ELR (cell line): ENCODE data around the gene ORC3.

Experiments used
- DNase-seq: peaks from one replicate; pipeline ENCODE4 v3.0.0-alpha.2; 2015; ENCODE audit warnings: low read depth

Gene ORC3

DNA sequence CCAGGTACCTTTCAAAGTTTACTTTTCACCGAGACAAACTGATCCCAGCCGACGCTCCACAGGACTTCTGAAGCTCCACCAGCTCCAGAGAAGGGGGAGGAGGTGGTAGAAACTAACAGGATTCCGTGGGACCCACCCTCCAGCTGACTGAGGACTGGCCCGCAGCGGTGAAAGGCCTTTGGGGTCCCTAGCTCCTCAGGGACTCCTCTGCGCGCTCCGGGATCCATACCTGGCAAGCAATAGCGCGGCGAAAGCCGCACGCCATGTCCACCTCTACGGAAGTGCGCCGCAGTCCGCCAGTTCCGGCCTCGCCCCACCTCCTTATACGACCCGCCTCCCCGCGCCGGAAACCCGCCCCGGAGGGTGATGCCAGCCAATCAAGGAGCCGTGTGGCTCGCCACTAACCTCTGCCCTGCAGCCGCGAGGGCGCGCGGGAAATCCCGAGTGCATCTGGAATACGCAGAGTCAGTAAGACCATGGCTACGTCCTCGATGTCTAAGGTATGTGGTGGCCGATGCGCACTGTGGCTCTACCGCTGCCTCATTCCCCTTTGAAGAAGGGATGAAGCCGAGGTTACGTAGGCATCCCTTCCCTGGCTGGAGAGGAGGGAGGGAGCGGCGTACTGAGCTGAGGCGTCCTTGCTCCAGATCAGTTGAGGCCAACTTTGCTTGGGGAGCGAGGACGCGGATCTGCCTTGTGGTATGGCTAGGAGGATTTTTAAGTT is at the start of gene ORC3, which contains the start of gene RARS2:
Gene ORC3 (plus strand): TSS at position 443 of the 724 bp plus-strand sequence. CDS start 34 bp downstream, at position 477.
Gene RARS2 (minus strand): TSS at position 295 of the 724 bp plus-strand sequence. CDS start 30 bp downstream, at position 265.
- DNase-seq: peak; percentile 97

DNA sequence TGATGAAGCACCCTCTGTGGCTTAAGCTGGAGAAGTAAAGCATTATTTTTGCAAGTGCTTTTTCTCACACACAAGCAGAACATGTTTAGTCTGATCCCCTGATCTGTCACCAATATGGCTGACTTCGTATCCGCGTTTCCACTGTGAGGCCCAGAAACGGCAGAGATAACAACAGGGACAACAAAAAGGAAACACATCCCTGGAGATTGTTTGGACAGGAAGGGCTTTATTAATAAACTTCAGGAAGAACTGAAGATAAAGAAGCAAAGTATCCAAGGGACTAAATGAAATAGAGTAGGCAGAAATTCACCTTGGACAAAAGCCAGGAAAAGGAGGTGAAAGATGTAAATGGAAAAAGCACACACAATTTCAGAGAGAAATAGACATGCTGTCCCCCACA is 49.4 kb upstream of the ORC3 start:
- DNase-seq: no peak

DNA sequence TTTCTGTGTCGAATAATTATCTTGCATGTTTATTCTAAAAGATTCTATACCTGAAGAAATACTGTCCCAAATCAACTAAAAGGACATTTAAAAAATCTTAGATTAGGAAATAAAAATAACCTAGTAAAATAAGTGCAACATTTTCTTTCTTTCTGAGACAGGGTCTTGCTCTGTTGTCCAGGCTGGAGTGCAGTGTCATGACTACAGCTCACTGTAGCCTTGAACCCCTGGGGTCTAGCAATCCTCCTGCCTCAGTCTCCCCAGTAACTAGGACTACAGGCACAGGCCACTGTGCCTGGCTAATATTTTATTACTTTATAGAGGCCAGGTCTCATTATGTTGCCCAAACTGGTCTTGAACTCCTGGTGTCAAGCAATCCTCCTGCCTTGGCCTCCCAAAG is 48.9 kb upstream of the ORC3 start:
- DNase-seq: no peak

DNA sequence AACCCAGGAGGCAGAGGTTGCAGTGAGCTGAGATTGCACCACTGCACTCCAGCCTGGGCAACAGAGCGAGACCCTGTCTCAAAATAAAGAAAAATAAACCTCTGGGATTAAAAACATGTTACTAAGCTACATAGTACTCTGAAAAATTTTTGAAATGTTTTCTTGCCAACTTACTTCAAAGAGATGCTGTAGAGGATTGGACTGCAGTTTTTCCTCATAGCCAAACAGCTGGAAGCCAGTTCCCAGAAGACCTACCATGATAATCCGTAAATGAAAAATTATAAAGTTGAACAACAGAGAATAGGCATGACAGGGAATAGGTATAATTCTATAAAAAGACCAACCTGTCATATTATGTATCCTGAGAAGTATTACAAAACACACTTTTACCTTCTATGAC is 48.2 kb upstream of the ORC3 start:
- no peak for DNase-seq

DNA sequence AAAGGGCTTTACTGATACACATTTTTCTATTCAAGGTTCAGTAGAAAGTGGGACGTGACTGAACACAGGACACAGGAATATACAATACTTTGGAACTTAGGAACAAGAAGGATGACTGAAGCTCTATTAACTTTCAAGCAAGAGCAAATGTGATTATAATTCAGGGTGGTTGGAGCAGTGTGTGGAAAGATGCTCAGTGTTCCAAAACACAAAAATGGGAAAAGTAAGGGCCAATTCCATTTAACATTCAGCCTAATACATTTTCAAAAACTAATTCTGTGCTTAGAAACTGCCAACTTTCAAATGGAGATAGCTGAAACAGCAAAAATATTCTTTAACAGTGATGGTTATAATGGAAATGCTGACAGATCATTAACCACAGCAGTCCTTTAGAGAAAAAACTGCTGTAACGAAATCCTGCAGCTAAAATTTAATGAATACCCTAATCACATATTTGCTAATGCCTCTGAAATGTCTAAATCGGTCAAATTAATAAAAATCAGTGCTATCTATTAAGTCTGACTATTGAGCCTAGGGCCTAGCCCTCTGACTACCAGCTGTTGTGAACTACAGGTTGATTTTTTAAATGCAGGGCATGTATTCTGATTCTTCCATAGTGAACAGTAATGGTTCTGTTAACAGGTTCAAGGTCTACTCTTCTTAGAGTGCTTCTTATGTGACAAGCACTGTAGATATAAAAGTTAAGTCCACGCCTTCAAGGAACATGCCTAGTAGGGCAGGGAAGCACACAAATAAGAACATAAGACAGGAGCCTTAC is 46.0 kb upstream of the ORC3 start:
- no peak for DNase-seq

DNA sequence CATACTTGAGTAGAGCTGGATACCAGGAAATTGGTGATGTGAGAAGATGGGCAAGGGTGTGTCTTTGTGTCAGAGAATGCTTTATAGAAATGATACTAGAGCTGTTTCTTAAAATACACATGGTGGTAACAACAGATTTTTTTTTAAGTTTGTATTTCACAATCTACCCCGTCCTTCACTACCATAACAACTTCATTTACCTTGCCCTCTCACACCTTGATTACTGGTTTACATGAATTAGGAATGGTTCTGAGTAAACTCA is 45.5 kb upstream of the ORC3 start:
- DNase-seq: no peak

DNA sequence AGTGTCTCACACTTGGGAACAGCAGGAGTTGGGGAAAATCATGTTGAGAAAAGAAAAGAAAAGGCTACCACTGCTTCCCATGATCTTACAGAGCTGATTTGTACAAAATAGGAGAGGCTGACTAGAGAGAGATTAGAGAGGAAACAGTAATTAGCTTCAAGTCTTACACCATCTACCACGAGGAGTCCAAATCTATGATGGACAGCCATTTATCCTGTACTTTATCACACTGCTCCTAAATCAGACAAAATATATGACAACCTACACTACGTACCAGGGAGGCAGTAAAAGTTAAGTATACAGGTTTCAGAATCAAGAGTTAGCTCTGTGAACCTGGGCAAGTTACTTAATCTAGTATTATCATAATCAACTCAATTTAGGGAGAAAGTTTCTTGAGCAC is 38.1 kb upstream of the ORC3 start:
- DNase-seq: no peak

DNA sequence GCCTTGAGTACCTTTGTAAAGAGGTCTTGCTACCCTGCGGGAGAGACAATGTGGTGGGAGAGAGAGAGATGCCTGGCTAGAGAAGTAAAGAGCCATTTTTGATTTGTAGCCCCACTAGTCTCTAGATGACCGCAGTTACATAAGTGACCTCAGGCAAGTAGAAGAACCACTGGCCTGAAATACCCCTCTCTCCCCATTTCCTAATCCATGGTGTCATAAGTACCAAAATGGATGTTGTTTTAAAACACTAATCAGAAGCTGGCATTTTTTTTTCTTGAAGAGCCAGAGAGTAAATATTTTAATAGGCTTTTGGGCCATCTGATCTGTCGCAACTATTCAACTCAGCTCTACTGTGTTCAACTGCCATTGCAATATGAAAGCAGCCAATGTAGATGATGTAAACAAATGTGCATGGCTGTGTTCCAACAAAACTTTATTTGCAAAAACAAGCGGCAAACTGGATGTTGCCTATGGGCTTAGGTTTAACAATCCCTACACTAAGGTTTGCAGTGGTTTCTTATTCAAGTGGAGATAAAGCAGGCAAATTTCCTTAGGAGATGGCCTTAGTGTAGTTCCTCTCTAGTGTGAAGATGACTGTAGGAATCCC is 36.7 kb upstream of the ORC3 start:
- DNase-seq: no peak

DNA sequence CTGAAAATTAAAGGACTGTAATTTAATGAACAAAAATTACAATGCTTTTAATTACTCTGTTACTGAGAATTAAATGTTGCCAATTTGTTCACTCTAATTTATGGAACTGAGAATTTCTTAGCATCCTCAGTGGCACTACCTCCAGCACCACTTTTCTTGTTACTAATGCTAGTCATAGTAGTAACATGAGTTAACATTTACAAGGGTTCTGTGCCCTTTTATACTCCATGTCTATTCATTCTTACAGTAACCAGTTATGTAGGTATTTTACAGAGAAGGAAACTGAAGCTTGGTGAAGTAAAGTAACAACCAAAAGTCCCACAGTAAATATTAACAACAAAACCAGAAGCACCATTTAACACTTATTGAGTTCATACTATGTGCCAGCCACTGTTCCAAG is 34.4 kb upstream of the ORC3 start:
- DNase-seq: no peak

DNA sequence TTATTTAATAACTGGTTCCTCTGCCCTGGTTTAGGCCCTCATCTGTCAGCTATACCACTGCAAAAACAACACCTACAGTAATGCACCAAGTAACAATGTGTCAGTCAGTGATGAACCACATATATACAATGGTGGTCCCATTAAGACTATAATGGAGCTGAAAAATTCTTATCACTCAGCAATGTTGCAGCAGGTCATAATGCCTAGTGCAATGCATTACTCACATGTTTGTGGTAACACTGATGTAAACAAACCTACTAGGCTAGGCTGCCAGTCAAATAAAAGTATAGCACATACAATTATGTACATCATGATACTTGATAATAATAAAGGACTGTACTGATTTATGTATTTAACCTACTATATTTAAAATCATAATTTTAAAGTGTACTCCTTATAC is 31.5 kb upstream of the ORC3 start:
- DNase-seq: peak; percentile 81

DNA sequence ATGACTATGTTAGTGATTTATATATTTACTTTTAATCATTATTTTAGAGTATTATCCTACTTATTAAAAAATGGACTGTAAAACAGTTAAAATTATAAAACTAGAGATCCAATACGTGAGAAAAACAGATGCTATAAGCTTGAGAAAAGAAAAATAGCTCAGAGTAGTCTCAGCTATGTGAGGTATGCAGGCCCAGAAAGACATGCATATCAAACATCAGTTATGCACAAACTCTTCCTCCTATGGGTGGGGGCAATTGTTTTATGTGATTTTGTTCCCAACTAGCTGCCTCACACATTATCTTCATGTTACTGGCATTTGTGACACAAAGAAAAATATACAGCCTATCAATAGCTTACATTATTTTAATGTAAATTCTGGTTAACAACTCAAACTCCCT is 28.9 kb upstream of the ORC3 start:
- DNase-seq: no peak

DNA sequence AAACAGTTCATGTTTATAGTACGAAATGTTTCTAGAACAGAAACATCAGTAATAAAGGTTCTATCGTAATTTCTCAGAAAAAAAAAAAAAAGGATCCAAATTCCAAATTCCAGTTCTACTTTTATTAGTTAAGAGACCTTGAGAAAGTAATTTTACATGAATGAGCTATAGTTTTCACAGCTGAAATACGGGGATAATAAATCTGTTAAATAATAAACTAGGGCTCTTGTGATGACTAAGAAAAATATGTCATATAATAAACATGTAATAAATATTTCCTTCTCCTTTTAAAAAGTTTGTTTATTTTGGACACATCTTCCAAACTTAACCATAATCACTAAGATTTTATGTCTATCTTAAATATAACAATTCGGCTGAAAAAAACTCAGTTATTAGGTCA is 17.9 kb upstream of the ORC3 start:
- DNase-seq: no peak

DNA sequence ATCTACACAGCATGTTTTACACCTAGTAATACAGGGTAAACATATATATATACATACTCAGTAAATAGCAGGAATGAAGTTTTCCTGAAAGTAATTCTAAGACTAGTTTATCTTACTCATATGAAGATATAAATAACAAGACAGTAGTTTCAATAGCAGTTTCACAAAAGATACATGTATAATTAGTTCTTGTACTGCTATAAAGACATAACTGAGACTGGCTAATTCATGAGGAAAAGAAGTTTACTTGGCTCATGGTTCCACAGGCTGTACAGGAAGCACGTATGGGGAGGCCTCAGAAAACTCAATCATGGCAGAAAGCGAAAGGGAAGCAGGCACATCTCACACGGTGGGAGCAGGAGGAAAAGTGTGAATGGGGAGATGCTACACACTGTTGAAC is 17.1 kb upstream of the ORC3 start:
- no peak for DNase-seq

DNA sequence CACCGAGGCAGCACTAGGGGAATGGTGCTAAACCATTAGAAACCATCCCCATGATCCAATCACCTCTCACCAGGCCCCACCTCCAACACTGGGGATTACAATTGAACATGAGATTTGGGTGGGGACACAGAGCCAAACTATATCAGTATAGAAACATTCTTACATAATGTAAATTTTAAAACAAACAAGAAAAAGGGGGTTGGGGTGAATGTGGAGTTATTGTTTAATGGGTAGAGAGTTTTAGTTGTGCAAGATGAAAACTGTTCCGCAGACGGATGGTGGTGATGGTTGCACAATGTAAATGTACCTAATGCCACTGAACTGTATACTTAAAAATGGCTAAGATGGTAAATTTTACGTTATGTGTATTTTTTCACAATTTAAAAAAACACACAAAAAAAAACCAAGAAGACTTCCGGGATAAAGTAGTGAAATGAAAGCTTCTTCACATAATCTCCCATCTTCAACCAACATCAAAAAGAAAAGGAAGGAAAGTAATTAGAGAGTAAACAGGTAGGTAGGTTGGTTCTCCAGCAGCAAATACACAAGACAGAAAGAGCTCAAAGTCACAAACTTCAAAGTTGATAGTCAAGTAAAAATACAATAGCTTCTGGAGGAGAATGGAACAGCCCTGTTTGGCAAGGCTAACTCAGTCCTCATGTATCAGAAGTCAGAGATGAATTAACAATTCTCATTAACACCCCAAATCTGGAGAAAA is 16.5 kb upstream of the ORC3 start:
- DNase-seq: no peak

DNA sequence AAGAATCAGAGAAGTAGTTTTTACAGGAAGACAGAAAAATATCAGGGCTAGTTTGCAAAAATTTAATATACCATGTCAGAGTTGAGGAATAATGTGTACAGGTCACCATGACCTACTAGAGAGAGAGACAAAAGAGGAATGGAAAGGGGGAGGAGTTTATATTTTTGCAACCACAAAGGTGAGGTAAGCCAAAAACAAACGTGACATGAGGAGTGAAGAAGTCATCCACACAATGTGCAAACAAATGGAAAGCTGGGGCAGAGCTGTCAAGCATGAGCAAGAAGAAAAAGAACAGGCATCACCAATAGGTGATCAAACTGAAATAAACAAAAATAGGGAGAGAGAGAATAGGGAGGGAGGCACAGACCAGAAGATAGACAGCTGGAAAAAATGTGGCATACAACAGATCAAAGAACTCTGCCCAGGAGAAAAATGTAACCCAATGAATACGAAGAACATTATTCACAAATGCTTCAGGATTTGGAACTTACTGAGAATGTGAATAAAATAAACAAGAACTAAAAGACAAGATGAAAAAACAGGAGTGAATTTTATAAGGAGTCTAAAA is 15.6 kb upstream of the ORC3 start:
- DNase-seq: no peak

DNA sequence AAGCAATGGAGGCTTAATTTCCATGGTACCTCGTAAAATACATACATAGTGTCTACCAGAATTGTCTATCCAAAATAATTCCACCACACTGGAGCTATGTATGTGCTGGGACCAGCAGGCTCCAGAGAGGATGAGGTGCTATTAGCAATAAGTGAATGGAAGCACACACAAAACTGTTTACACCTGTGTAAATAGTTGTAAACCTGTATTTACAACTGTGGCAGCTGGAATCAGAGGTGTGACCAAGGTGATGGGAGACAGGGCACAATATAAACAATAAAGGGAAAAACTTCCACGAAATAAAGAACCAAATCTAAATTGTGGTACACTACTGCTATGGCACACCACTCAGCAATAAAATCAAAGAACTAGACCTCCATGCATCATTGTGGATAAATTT is 14.5 kb upstream of the ORC3 start:
- no peak for DNase-seq

DNA sequence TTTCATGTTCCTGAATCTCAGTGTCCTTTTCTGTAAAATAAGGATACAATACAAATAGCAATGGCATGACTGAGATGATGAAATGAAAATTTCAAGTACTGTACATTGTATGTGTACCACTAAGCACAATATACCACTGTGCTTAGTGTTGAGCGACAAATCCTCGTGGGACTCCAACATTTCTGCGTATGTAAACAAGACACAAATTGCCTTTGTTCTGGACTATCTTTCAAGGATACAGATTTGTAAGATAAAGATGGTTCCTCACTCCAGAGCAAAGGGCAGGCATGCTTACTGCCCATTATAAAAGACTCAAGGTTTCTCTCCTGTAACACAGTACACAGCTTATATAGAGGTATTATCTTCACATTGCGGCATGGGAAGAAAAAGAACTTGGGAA is 6.1 kb upstream of the ORC3 start:
- DNase-seq: no peak

DNA sequence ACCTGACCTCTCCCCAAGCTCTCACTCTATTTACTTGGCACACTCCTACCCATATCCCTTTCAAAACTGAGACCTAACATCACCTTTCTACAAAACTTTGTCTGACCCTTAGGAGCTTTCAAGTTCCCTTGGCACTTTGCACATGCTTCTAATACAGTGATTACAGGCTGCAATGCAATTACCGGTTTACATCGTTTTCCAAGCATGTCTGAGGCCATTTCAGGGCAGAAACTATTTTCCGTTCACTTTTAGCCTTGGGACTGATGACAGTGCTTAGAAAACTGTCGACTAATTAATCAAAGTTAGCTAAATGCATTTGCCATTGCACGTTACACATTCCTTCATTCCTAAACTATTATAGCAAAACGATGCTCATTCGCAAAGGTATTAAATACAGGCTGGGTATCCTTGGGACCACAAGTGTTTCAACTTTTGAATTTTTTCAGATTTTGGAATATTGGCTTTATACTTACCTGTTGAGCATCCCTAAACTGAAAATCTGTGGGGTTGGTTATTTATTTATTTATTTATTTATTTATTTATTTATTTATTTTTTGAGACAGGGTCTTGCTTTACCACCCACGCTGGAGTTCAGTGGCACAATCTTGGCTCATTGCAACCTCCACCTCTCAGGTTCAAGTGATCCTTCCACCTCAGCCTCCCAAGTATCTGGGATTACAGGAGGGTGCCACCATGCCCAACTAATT is 3.4 kb upstream of the ORC3 start:
- DNase-seq: no peak

DNA sequence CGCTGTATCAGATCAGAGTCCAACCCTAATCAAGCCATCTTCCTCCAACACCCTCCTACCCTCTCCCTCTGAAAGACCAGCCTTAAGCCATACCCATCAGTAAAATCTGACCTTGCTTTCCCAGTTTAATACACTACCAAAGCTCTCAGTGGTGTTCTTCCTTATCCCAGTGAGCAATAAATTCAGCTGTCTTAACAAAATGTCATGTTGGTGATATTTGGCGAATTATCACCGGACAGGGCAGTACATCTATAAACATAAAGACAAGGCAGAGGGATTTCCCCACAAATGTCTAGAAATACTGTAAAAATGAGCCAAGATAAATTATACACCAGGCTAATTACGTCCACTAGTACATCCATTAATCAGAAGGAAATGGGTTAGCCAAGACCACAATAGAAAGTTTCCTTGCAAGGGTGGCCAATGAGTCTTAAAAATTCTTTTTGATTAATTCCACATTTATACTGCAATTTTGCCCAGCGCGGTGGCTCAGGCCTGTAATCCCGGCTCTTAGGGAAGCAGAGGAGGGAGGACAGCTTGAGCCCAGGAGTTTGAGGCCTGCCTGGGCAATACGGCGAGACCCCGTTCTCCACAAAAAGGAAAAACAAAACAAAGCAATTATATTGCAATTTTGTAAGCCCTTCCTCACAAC is 1.1 kb upstream of the ORC3 start:
- DNase-seq: peak; percentile 9

DNA sequence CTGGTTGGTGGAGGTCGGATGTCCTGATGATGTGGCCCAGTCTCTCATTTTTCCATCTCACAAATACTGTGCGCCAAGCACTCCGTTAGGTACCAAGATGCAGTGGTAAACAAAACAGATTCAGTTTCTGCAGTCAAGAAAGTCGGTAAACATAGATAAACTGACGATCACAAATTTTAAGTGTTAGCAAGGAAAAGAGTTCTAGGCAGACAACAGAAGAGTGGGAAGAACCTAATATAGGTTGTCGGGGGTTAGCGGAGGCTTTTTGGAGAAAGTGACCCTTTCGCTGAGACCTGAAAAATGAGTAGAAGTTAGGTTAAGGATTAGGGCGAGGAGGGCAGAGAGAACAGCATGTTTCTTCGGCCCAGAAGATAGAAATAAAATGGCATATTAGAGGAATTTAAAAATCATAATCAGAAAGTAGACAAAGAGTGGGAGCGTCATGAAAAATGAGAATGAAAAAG is 514 bp downstream of the ORC3 start:
- DNase-seq: no peak

DNA sequence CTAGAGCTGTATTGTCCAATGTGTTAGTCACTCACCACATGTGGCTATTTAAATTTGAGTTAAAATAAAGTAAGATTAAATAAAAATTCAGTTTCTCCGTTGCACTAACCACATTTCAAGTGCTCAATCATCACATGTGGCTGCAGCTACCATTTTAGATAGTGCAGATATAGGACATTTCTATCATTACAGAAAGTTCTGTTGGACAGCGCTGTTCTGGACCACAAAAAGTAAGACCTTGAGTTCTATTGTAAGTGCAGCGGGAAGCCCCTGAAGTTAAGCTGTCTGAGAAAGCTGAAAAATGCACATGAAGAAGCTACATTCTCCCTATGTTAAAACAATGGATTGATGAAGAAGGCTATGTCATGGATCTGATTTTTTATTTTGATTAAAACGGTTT is 1.1 kb downstream of the ORC3 start:
- no peak for DNase-seq
